OCI-LY1 (cell line): ENCODE data around the gene DUSP6.

Experiments used
- H2AFZ ChIP-seq: fragments of 200-600 bp; sonication (generic), shearing (Covaris generic); 2 replicates; pipeline ENCODE4 v1.6.0; 2014; ENCODE audit warnings: antibody characterized with exemption, mild to moderate bottlenecking, low read length
- H3F3A ChIP-seq: fragments of 200-600 bp; sonication (generic), shearing (Covaris generic); 2 replicates; pipeline ENCODE4 v1.6.0; 2014; ENCODE audit warnings: mild to moderate bottlenecking, antibody characterized with exemption, low read length, moderate library complexity; ENCODE audit not compliant: insufficient read depth
- H3K27ac ChIP-seq: fragments of 200-600 bp; sonication (generic); 2 replicates; pipeline ENCODE4 v1.5.1; 2014; ENCODE audit warnings: low read length, mixed run types, mild to moderate bottlenecking, low read depth; ENCODE audit not compliant: poor library complexity, severe bottlenecking
- H3K27me3 ChIP-seq: fragments of 200-600 bp; sonication (generic); 2 replicates; pipeline ENCODE4 v1.6.0; 2014; ENCODE audit warnings: antibody characterized with exemption, mild to moderate bottlenecking, low read length, moderate library complexity; ENCODE audit not compliant: insufficient read depth
- H3K36me3 ChIP-seq: fragments of 200-600 bp; sonication (generic); 2 replicates; pipeline ENCODE4 v1.6.1; 2014; ENCODE audit warnings: mild to moderate bottlenecking, antibody characterized with exemption, low read length, moderate library complexity, mixed read lengths; ENCODE audit not compliant: insufficient read depth
- H3K4me1 ChIP-seq: fragments of 200-600 bp; sonication (generic); 2 replicates; pipeline ENCODE4 v1.5.1; 2014; ENCODE audit warnings: mild to moderate bottlenecking, low read length, moderate library complexity; ENCODE audit not compliant: insufficient read depth, severe bottlenecking
- H3K4me2 ChIP-seq: fragments of 200-600 bp; sonication (generic), shearing (Covaris generic); 2 replicates; pipeline ENCODE4 v1.6.1; 2014; ENCODE audit warnings: low read length
- H3K4me3 ChIP-seq: fragments of 200-600 bp; sonication (generic); 2 replicates; pipeline ENCODE4 v1.5.1; 2014; ENCODE audit warnings: low read length, low read depth, mild to moderate bottlenecking, mixed read lengths; ENCODE audit not compliant: poor library complexity, severe bottlenecking
- H3K79me2 ChIP-seq: fragments of 200-600 bp; shearing (Covaris generic); 2 replicates; pipeline ENCODE4 v1.6.1; 2016; ENCODE audit warnings: mixed run types, low read length, mixed read lengths; ENCODE audit not compliant: insufficient read depth
- H3K9ac ChIP-seq: fragments of 200-600 bp; sonication (generic), shearing (Covaris generic); 2 replicates; pipeline ENCODE4 v1.6.1; 2014; ENCODE audit warnings: mild to moderate bottlenecking, low read length, mixed read lengths
- H3K9me2 ChIP-seq: fragments of 200-600 bp; sonication (generic), shearing (Covaris generic); 2 replicates; pipeline ENCODE4 v1.6.1; 2014; ENCODE audit warnings: low read depth, mild to moderate bottlenecking, low read length, mixed read lengths
- H3K9me3 ChIP-seq: fragments of 200-600 bp; shearing (Covaris generic); 2 replicates; pipeline ENCODE4 v1.6.1; 2014; ENCODE audit warnings: low read length, mixed read lengths
- H4K20me1 ChIP-seq: fragments of 200-600 bp; sonication (generic), shearing (Covaris generic); 2 replicates; pipeline ENCODE4 v1.6.0; 2016; ENCODE audit warnings: mild to moderate bottlenecking, low read length; ENCODE audit not compliant: insufficient read depth
- EZH2 ChIP-seq: fragments of 200-600 bp; sonication (generic), shearing (Covaris generic); IDR thresholded peaks from 2 replicates; pipeline ENCODE4 v1.8.0; 2017; ENCODE audit warnings: borderline replicate concordance, mixed run types, mild to moderate bottlenecking, antibody characterized with exemption, low read length, moderate library complexity, mixed read lengths
- TF ChIP-seq, protein P1 (sequence below): fragments of 200-600 bp; sonication (generic), shearing (Covaris generic); IDR thresholded peaks from 2 replicates; pipeline ENCODE4 v1.5.1; 2017; ENCODE audit warnings: mild to moderate bottlenecking, antibody characterized with exemption, low read length, moderate library complexity, mixed read lengths

The DUSP6 gene

GRCh38 chr12:89366676-89367364, 14.5 kb upstream of the DUSP6 start:
- Histone ChIP-seq H3K4me1 (no peaks in the 10 kb centered on the region), H3F3A (no peaks in the 10 kb centered on the region), H4K20me1 (no peaks in the 10 kb centered on the region), H3K4me2 (no peak overlapping the region), H3K36me3 (no peaks in the 10 kb centered on the region), H3K9me2 (no peaks in the 10 kb centered on the region), H3K27me3 (no peaks in the 10 kb centered on the region), H3K27ac (no peak overlapping the region), H3K9me3 (no peaks in the 10 kb centered on the region), H3K4me3 (no peak overlapping the region), H3K9ac (no peak overlapping the region), H2AFZ (no peak overlapping the region), H3K79me2 (no peaks in the 10 kb centered on the region)
- TF ChIP-seq, protein P1, sequence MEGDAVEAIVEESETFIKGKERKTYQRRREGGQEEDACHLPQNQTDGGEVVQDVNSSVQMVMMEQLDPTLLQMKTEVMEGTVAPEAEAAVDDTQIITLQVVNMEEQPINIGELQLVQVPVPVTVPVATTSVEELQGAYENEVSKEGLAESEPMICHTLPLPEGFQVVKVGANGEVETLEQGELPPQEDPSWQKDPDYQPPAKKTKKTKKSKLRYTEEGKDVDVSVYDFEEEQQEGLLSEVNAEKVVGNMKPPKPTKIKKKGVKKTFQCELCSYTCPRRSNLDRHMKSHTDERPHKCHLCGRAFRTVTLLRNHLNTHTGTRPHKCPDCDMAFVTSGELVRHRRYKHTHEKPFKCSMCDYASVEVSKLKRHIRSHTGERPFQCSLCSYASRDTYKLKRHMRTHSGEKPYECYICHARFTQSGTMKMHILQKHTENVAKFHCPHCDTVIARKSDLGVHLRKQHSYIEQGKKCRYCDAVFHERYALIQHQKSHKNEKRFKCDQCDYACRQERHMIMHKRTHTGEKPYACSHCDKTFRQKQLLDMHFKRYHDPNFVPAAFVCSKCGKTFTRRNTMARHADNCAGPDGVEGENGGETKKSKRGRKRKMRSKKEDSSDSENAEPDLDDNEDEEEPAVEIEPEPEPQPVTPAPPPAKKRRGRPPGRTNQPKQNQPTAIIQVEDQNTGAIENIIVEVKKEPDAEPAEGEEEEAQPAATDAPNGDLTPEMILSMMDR, result no peak
- no peak for TF ChIP-seq EZH2

DNA sequence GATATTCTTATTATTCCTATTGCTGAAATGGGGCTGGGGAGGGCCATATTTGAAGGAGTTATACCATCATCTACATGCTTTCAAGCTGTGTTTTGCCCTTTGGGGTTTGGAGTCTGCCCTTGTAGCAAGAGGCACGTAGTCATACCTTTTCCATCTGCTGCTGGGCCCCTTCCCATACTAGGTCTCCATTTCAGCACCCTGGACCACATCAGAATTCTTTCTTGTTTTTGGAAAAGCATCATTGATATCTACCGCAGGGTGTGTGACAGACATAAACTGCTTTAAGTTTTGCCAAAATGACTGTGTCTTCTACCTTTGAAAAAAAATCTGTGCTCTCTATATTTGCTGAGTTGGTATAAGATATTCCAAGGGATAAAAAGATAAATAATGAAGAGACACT, 12.3 kb upstream of the DUSP6 start:
- Histone ChIP-seq H3K4me3 (no peak overlapping the region), H2AFZ (no peak overlapping the region), H3K9ac (no peak overlapping the region), H3K27me3 (no peaks in the 10 kb centered on the region), H3K79me2 (no peaks in the 10 kb centered on the region), H3K9me2 (no peaks in the 10 kb centered on the region), H3F3A (no peaks in the 10 kb centered on the region), H3K4me1 (no peaks in the 10 kb centered on the region), H3K27ac (no peak overlapping the region), H3K9me3 (no peaks in the 10 kb centered on the region), H3K36me3 (no peaks in the 10 kb centered on the region), H3K4me2 (no peak overlapping the region), H4K20me1 (no peaks in the 10 kb centered on the region)
- TF ChIP-seq EZH2, result no peak
- TF ChIP-seq, protein P1, result no peak

DNA sequence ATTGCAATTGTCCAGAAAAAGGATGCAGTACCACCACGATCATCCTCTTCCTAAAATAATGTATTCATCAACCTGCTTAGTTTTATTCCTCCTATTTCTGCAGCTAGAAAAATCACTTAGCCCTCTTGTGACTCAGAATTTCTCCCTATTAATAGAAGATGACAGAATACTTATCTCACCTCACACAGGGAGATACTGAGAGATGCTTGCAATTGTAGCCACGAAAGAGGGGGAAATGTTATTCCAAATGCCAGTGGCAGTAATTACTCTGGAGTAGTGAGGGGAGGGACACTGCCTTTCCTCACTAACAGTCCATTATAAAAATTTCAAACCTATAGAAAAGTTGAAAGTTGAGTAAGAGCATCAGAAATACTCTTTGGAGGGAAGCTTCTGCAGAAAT, 11.8 kb upstream of the DUSP6 start:
- Histone ChIP-seq H3K79me2 (no peaks in the 10 kb centered on the region), H3K4me1 (no peaks in the 10 kb centered on the region), H3K4me3 (no peak overlapping the region), H3K9me3 (no peaks in the 10 kb centered on the region), H3K27ac (no peak overlapping the region), H3K9ac (no peak overlapping the region), H2AFZ (no peak overlapping the region), H4K20me1 (no peaks in the 10 kb centered on the region), H3K36me3 (no peaks in the 10 kb centered on the region), H3K4me2 (no peak overlapping the region), H3K27me3 (no peaks in the 10 kb centered on the region), H3F3A (no peaks in the 10 kb centered on the region), H3K9me2 (no peaks in the 10 kb centered on the region)
- TF ChIP-seq, protein P1, result no peak
- TF ChIP-seq EZH2, result no peak
